ENCODE data around the gene TLK1.

- TF ChIP-seq CTCF (IDR thresholded peaks at IDR 0.05): no peak
- no peak for TF ChIP-seq POLR2A (IDR thresholded peaks at IDR 0.05)
Measured at GRCh38 chr2:171154348-171154747, 6.3 kb downstream of the TLK1 start.
